Ascending aorta (tissue), 2 donors: Measurements from ENCODE around the gene CIROP. TPM values are rescaled to one million over a fixed set of nuclear protein-coding genes. Genes with fewer than 3 reads are reported as not detected.

Experiments
- DNase-seq, 2 donors: peaks; one replicate each; pipeline ENCODE4 v3.0.0-alpha.2; 2019; ENCODE audit warnings: low spot score in 2 of 2
- H3K27ac ChIP-seq, 2 donors: fragments of 200-600 bp; sonication (generic); one replicate each; pipeline ENCODE4 v1.5.1; 2016 to 2017; ENCODE audit warnings: mild to moderate bottlenecking in 1 of 2
- H3K27me3 ChIP-seq: fragments of 200-600 bp; sonication (generic); one replicate; pipeline ENCODE4 v1.5.1; 2017
- H3K36me3 ChIP-seq, 2 donors: fragments of 200-600 bp; sonication (generic); one replicate each; pipeline ENCODE4 v1.5.1; 2016
- H3K4me1 ChIP-seq, 2 donors: fragments of 200-600 bp; sonication (generic); one replicate each; pipeline ENCODE4 v1.5.1; 2016 to 2017; ENCODE audit warnings: mild to moderate bottlenecking in 1 of 2
- H3K4me3 ChIP-seq, 2 donors: fragments of 200-600 bp; sonication (generic); one replicate each; pipeline ENCODE4 v1.5.1; 2016 to 2017; ENCODE audit warnings: mild to moderate bottlenecking in 1 of 2
- H3K9me3 ChIP-seq, 2 donors: fragments of 200-600 bp; sonication (generic); one replicate each; pipeline ENCODE4 v1.5.1; 2016
- intact Hi-C: fragments of 100-400 bp; cut with DNase I; formaldehyde crosslinking; loops from one replicate; pipeline ENCODE4 v1.15.1; 2023
- total RNA-seq: library from RNA; depleted of rRNA; stranded (reverse); fragments of >200 nt; gene quantifications from one replicate; pipeline ENCODE4 v1.1.0, GENCODE V29; 2016
- TF ChIP-seq, protein P1 (sequence below), 3 experiments: fragments of 200-600 bp in 2 of 3; fragments of 450-650 bp in 1 of 3; sonication (generic) in 2 of 3; IDR thresholded peaks; one replicate each; pipeline ENCODE4 v1.5.1; 2016 to 2019; ENCODE audit warnings: antibody characterized with exemption in 3 of 3, mild to moderate bottlenecking in 1 of 3, moderate library complexity in 1 of 3

The CIROP gene
- total RNA-seq, 1 donor from 2014 or later: not detected

DNA sequence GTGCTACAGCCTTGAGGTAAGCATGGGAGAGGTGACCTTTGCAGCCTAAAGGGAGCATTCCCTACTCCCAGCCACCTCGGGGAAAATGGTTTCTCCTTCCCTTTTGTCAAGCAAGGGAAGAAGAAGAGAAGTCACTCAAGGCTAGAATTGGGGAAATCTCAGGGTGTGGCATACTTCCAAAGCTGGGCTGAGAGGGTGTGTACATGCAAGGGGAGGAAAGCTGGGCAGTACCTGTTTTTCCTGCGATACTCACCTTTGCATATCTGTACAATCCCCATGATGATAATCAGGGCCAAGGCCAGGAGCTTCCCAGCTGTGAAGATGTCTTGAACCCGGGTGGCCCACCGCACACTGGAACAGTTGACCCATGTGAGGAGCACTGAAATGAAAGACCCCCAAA is 38.0 kb upstream of the CIROP start:
- Histone ChIP-seq H3K4me1 (peaks cover 4 to 39% of the 10 kb centered on the region in 2 donors), H3K36me3 (peaks cover 26 to 44% of the 10 kb centered on the region in 2 donors), H3K4me3 (no peak overlapping the region), H3K9me3 (no peaks in the 10 kb centered on the region), H3K27me3 (no peaks in the 10 kb centered on the region), H3K27ac (peak overlapping the region; percentile 63 to 64)
- no peak for DNase-seq
- TF ChIP-seq, protein P1, sequence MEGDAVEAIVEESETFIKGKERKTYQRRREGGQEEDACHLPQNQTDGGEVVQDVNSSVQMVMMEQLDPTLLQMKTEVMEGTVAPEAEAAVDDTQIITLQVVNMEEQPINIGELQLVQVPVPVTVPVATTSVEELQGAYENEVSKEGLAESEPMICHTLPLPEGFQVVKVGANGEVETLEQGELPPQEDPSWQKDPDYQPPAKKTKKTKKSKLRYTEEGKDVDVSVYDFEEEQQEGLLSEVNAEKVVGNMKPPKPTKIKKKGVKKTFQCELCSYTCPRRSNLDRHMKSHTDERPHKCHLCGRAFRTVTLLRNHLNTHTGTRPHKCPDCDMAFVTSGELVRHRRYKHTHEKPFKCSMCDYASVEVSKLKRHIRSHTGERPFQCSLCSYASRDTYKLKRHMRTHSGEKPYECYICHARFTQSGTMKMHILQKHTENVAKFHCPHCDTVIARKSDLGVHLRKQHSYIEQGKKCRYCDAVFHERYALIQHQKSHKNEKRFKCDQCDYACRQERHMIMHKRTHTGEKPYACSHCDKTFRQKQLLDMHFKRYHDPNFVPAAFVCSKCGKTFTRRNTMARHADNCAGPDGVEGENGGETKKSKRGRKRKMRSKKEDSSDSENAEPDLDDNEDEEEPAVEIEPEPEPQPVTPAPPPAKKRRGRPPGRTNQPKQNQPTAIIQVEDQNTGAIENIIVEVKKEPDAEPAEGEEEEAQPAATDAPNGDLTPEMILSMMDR (IDR thresholded peaks at IDR 0.05): no peak
- intact Hi-C loops: loop anchor here (1.0 to 5.0 kb wide), 3 partner anchors 11 to 39 kb away; partner anchors contain the start of gene SLC7A8

DNA sequence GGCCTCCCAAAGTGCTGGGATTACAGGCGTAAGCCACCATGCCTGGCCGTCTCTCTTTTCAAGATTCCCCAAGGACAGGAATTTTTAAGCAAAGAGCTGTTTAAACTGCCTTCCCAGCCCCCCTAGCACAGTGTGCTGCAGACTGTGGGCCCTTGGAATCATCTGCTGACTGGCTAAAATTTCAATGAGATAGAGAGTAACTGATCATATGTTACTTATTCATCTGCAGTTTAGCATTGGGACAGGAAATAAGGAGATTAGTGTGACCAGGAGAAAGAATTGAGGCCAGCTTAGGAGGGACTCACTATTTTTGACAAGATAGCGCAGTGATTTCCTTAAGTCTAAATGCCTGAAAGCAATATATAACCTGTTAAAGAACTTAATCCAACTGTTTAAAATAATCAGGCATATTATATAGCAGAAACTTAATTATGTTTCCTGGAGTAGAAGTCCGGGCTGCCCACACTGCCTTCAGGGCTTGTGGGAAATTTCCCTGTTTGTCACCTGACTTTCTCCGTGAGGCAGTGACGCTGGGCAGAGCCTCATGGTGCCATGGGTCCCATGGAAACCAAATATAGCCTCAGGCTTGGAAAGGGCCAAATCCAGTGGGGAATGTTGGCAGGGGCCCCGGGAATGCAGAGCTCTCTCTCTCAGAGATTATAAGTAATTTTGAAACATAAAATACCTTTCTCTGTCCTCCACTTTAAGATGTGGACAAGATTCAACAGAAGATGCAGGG is 37.1 kb upstream of the CIROP start:
- TF ChIP-seq, protein P1 (IDR thresholded peaks at IDR 0.05): no peak
- H3K27ac ChIP-seq: peak overlapping the region; percentile 63 to 64
- H3K4me3 ChIP-seq: no peak overlapping the region
- intact Hi-C loops: loop anchor here (1.0 to 5.0 kb wide), 3 partner anchors 12 to 40 kb away; partner anchors contain the start of gene SLC7A8
- H3K9me3 ChIP-seq: no peaks in the 10 kb centered on the region
- H3K4me1 ChIP-seq: peaks cover 4 to 33% of the 10 kb centered on the region in 2 donors
- H3K36me3 ChIP-seq: peaks cover 34 to 54% of the 10 kb centered on the region in 2 donors
- no peaks in the 10 kb centered on the region for H3K27me3 ChIP-seq
- DNase-seq: peak; percentile 41 to 91

DNA sequence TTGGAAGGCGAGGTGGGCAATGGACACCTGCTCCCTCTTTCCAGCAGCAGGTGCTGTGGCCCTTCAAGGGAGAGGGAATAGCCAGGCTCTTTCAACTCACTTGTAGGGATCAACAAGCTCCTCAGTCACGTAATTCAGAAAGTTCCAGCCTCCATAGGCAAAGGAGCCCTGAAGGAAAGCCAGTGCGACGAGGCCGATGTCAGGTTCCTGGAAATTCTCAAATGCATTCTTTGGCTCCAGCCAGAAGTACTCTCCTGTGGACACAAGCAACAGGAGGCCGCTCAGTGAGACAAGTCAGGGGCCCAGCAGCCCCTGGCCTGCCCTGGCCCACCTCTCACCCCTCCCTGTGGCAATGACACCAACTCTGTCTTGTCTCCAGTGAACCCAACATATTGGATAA is 35.6 kb upstream of the CIROP start:
- DNase-seq: no peak
- Histone ChIP-seq H3K4me1 (peaks cover 4 to 22% of the 10 kb centered on the region in 2 donors), H3K27me3 (no peaks in the 10 kb centered on the region), H3K9me3 (no peaks in the 10 kb centered on the region), H3K36me3 (peaks cover 43 to 67% of the 10 kb centered on the region in 2 donors), H3K4me3 (no peak overlapping the region), H3K27ac (no peak overlapping the region)
- TF ChIP-seq, protein P1 (IDR thresholded peaks at IDR 0.05): no peak
- intact Hi-C loops: loop anchor here (5.0 kb wide), 1 partner anchor 42 kb away; the partner anchor contains the start of gene SLC7A8

DNA sequence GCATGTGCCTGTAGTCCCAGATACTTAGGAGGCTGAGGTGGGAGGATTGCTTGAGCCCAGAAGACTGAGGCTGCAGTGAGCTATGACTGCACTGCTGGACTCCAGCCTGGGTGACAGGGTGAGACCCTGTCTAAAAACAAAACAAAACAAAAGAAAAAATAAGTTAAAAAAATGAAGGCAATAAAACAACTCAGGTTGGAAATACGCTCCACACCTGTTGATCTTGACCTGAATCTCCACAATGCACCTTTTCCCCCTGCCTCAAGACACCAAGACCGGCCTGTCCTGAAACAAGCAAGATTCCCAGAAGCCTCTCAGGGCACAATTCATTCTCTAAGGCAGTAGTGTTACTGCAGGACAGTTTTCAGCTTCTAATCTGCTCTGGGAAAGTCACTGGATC is 35.1 kb upstream of the CIROP start:
- no peaks in the 10 kb centered on the region for H3K9me3 ChIP-seq
- DNase-seq: no peak
- peaks cover 4 to 22% of the 10 kb centered on the region in 2 donors for H3K4me1 ChIP-seq
- H3K36me3 ChIP-seq: peaks cover 43 to 67% of the 10 kb centered on the region in 2 donors
- TF ChIP-seq, protein P1 (IDR thresholded peaks at IDR 0.05): no peak
- no peak overlapping the region for H3K27ac ChIP-seq
- H3K4me3 ChIP-seq: no peak overlapping the region
- intact Hi-C loops: loop anchor here (5.0 kb wide), 1 partner anchor 42 kb away; the partner anchor contains the start of gene SLC7A8
- no peaks in the 10 kb centered on the region for H3K27me3 ChIP-seq

DNA sequence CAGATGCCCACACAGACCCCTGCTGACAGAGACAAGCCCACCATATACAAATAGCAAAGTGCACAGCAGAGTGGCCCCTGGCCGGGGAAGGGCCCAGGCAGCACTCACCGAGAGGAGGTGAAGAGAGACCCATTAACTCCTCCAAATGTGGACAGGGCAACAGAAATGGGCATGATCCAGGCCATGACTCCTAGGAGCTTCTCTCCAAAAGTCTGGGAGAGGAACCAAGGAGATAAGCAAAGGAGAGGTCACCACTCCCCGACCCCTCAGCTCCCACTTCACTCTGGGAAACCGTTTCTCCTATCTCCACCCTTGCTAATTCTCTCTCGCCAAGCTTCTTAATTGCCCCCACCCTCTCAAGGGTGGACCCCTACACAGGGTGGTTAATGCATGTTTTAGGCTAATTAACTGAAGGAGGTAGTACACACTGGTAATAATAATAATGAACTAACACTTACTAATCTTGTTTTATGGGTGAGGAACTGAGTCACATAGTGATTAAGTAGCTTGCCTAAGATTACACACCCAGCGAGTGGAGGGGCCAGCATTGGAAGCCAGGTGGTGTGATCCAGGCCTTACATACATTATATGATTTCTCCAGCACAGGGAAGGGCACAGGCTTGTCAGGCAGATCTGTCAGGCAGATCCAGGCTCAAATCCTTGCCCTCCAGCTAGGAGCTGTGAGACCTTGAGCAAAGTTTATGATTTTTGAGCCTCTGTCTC is 33.2 kb upstream of the CIROP start:
- H3K4me1 ChIP-seq: peaks cover 4 to 8% of the 10 kb centered on the region in 2 donors
- H3K27ac ChIP-seq: no peak overlapping the region
- intact Hi-C loops: no loop called here
- TF ChIP-seq, protein P1 (IDR thresholded peaks at IDR 0.05): no peak
- H3K36me3 ChIP-seq: peaks cover 44 to 71% of the 10 kb centered on the region in 2 donors
- DNase-seq: no peak
- H3K27me3 ChIP-seq: no peaks in the 10 kb centered on the region
- no peaks in the 10 kb centered on the region for H3K9me3 ChIP-seq
- no peak overlapping the region for H3K4me3 ChIP-seq
